Eye (tissue), 1 donor: Measurements from ENCODE around the gene MTHFD2L.

ENCODE experiments used
- DNase-seq: peaks from one replicate; pipeline ENCODE4 v3.0.0-alpha.2; 2015

MTHFD2L gene

DNA sequence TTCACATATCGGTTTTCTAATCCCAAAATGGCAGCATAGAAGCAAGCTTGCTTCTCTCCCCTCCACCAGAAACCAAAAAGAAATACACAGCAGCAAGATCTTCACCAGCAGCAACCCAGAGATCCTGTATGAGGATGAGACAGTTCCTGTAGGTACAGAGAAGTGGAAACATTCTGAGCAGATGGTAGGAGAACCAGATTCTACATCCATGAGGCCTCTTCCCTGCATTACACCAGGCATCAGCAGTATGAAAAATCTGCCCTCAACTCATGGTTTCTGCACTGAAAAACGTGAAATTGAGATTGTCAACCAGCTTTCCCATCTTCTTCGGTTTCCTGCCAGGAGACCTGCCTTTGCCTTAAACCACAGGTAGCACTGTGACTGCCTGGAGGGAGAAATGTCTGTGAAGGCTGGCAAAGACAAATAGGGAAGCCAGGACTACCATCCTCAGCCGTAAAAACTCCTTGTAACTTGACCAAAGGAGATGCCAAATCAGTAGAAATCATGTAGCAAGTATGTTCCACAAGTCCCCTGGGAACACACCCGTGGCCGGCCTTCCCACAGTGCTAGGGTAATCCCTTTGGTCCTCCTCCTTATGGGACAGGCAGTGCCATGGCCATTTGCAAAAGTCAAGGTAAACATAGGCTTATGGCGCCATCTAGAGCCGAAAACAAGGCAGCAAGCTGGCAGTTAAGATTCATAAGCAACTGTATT lies 24.0 kb upstream of the MTHFD2L start:
- peak; percentile 92 for DNase-seq

DNA sequence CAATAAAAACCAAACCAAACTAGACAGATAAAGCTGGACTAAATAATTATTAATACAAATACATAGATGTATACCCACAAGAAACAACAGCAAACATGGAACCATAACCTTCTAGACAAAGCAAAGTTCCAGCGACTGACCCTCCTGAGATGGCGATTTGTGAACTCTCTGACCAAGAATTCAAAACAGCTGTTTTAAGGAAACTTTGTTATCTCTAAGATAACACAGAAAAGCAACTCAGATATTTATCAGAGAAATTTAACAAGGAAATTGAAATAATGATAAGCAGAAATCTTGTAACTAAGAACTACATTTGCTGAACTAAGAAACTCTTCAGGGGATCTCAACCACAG lies 23.4 kb upstream of the MTHFD2L start:
- DNase-seq = no peak

GRCh38 chr4:74146581-74147129 lies 11.3 kb upstream of the MTHFD2L start:
- no peak for DNase-seq

- no peak for DNase-seq
Observed at GRCh38 chr4:74148205-74148604, 9.7 kb upstream of the MTHFD2L start.

DNA sequence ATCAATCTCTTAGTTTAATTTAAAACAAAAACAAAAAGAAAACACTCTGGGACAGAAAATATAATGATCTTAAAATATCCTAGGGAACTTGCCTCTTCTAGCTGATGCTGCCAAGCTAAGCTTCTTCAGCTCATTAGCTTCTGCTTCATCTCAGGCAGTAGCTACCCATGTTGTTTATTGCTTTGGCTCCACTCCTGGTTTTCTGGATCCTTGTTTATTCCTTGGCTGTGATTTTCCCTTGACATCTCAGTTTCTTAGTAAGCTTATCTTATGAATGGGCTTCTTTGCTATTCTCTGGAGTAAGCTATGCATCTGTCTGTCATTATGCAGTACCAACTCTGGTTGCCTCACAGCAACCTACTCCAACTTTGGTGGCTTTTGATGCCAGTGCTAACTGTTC lies 5.1 kb upstream of the MTHFD2L start:
- DNase-seq = no peak

- DNase-seq = no peak
Observed at GRCh38 chr4:74156521-74156920, 1.4 kb upstream of the MTHFD2L start.

GRCh38 chr4:74157154-74157553 lies 764 bp upstream of the MTHFD2L start:
- no peak for DNase-seq

DNA sequence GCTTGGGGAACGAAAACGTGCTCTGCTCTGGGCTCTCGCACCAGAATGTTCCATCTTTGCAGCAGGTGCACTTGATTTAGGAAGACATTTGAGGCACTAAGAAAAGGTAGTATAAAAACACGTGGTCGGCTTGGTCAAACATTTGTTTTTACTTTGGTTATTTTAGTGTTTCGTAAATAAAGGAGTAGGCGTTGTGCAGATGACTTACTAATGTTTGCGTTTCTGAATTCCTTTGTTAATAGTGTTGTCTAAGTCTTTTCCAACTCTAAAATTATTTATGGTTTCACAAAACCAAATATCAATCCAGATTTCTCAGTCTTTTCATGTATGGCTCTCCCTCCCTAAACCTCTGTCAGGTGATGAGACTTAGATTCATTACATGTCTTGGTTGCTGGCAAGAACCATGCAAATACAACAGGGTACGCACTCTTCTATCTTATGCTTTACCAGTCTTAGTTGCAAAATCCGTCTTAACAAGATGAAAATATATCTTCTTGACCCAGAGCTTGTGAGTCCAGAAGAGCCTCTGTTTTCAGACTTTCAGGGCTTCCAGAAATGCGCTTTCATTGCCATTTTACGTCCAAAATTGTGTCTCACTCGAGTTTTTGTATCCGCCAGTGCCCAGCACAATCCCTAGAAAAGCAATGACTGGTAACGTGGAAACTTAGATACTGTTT lies 686 bp downstream of the MTHFD2L start:
- DNase-seq = no peak

DNA sequence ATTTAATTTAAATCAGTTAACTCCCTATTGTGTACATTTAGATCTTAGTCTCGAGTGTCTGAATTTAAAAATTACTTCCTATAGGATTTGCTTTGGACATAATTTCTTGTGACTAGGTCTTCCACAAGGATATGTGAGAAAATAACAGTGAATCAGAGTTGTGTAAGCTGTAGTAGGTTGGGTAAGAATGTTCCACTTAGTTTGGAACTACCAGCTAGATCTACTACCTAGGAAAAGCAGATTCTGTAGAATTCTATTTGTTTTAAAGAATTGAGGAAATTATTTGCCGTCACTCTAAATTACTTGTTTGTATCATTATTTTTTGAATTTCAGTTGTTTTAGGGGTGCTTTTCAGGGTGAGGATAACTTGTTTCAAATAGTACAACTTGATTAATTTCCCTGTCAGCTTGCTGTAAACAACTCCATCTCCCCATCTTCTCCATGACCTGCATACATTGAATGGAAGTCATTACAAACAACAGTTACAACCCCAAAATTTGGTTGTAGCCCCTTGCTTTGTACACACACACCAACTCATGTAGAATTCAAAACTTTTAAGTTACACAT lies 1.3 kb downstream of the MTHFD2L start:
- no peak for DNase-seq

DNA sequence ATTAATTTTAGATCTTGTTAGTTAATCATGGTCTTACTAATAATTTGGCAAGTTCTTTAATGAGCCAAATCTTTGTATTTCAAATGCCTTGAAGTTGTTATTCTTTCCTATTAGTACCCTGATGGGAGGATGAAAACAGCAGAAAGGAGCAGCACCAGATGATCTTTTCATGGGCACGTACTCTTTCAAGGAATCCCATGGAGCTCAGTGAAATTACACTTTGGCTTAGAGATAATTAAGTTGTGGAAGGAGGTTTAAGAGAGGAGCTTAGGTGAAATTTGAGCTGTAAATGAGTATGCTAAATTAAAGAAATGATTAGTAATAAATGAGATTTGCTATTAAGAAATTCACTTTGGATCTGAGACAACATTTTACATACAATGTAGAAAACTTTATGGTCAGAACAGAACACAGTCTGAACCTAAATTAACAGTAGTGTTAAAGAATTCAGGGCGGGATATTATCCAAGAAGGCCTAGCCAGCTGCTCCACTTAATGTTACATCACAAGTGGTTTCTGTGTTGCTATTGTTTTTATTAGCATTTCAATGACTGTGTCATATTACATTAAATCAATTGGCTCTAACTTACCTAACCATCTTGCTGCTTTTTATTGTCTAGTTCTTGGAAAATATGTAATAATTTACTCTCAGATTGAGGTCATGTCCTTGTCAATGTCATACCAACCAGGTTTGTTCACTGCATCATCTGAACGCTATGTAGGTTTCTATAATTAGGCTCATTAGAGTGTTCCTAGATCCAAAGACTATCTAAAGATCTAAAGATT lies 3.9 kb downstream of the MTHFD2L start:
- peak; percentile 43 for DNase-seq

DNA sequence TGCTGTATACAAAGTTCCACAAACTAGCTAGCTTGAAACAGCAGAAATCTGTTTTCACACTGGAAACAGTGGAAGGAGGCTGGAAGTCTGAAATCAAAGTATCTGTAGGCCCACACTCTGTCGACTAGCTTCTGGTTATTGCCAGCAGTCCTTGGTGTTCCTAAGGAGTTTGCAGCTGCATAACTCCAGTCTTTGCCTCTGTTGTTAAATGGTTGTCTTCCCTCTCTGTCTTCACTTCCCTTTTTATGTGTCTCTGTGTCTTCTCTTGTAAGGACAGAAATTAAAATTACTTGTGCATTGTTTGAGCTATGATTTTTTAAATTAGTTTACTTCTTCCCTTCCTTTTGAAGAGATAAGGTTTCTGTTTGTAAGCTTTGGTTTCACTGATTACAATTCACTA lies 8.2 kb downstream of the MTHFD2L start:
- DNase-seq = no peak

GRCh38 chr4:74166818-74167217 lies 8.9 kb downstream of the MTHFD2L start:
- DNase-seq = no peak

DNA sequence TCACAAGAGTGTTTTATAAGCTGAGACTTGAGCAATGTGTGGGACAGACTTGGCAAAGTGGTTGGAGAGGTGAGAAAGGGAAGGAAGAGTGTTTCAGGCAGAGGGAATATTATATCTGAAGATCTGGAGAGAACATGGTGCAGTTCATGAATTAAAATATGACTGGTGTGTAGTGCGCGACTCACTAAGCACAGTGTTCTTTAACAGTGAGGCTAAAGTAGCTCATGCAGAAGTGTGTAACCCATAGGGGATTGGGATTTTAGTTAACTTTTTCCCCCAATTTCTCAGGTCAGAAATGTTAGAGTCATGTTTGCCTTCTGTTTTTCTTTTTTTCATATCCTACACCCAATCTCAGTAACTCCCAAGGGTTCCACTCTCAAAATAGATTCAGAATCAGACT lies 9.7 kb downstream of the MTHFD2L start:
- DNase-seq = no peak

GRCh38 chr4:74168841-74169240 lies 10.9 kb downstream of the MTHFD2L start:
- no peak for DNase-seq

DNA sequence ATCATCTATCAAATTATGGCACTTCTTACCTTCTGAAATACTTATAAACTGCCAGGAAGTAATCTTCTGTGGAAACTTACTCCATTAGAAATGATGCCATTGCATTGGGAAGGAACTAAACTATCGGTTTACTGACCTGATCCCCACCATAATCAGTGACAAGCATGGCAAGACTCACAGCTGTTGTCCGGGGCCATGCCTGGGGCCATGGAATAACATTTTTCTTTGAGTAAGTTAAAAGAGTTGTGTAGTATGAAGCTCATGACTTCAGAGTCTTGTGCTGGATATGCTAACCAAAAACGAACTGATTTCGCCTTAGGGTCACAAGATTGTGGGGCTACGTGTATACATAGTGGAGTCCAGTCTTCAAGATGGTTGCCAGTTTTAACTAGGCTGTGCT lies 15.4 kb downstream of the MTHFD2L start:
- DNase-seq = no peak

DNA sequence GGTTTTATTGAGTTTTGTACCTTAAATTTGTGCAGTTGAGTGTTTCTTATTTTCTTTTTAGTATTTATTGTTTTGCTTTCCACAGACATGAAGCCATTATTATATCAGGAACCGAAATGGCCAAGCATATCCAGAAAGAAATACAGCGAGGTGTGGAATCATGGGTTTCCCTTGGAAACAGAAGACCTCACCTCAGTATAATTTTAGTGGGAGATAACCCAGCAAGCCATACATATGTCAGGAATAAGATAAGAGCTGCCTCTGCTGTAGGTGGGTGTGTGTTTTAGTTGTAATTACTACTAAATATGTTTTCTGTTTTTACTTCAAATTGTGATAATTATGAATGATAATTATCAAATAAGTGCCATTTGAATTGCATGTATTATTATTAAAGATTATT lies 16.5 kb downstream of the MTHFD2L start:
- DNase-seq = no peak

DNA sequence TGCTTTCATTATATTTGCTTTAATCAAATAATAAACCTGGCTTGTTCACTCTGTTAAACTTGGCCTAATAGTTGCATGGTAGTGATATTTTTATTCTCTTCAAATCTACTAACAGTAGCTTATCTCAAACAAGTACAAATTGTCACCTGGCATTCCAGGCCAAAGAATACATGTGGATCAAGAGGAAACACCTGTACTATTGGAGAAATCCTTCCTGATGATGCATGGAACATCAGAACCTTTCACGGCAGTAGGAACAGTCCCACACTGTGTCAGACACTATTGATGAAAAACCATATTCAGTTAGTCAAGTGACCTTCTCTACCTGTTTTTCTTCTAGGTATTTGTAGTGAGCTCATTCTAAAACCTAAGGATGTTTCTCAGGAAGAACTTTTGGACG lies 17.0 kb downstream of the MTHFD2L start:
- no peak for DNase-seq

DNA sequence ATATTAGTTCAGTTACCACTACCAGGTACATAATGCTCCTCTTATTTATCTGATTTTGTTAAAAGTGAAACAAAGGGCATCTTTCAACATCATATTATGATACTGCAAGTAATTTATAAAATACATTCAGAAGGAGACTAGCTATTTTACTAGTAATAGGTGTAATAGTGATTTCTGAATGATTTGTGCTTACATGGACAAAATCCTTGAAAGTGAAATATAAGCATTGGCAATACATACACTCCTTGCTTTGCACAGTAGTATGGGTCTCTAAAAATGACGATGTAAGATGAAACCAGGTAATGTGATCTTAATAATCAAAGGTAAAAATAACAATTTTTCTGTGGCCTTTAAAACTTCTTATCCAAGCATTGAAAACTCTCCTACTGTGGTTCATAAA lies 17.5 kb downstream of the MTHFD2L start:
- no peak for DNase-seq

DNA sequence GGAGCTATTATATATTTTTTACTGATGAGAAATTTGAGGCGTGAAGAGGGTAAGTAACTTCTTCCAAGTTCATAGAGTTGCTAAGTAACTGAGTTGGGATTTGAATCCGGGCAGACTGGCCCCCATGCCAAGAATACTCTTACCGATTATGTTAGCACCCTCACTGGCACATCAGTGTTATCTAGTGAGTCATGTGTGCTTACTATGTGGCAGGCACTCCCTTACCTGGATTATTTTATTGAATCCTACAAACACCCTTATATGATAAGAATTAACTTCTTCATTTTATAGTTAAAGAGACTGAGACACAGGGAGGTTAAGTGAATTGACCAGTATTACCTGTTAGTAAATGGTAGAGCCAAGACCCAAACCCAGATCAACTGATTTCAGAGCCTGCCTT lies 20.9 kb downstream of the MTHFD2L start:
- DNase-seq = no peak

DNA sequence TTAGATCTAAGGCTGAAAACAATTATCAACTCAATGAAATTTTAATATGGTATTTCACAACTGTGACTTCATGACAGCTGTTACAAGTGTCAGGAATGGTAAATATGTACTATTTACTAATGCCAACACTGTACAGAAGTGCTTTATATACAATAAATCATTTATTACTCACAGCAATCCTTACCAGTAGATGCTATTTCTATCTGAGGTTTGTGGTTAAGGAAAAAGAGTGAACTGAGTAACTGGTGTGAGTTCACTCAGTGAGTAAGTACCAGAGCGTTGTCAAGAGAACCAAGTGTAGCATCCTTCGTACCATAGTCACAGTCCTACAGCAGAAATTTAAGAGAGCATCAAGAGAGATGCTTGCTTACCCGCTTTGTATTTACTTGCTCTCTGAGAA lies 23.3 kb downstream of the MTHFD2L start:
- no peak for DNase-seq

- DNase-seq = no peak
Observed at GRCh38 chr4:74188912-74189311, 31.0 kb downstream of the MTHFD2L start.

- DNase-seq = peak; percentile 74
Observed at GRCh38 chr4:74189331-74190043, 31.6 kb downstream of the MTHFD2L start.

DNA sequence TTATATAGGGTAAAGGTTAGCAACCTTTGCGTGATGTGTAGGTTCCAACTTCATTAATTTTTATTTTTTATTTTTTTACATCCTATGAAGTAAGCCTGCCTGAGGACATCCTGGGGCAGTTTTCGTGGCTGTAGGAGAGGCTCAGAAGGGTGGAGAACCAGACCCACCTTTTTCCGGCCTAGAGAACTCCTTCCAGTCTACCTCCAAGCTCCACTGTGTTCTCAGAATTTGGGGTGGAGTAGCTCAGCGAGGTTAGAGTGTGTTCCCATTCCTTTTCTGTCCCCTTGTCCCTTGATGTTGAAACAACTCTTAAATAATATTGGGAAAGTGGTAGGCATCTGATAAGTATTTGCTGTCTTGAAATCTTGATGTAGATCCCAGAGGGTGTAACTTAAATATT lies 32.4 kb downstream of the MTHFD2L start:
- no peak for DNase-seq
